ENCODE results near the gene KRTAP6-3.

KRTAP6-3 gene

DNA sequence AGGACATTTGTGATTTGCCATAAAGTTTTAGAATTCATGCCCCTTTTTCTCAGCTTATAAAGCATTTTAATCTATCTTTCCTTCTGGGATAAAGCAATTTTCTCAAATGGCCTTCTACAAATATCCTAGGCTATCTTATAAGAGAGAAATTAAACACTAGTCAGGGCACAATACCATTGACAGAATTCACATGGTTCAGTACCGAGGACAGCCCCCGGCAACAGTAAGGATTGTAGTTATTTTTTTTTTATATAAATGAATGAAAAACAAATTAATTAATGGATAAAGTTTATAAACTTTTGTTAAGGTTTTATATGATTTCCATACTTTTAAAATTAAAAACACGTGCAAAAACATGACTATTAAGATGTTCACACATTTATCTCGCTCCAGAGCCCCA, 35.9 kb downstream of the KRTAP6-3 start:
- no peak for DNase-seq

DNA sequence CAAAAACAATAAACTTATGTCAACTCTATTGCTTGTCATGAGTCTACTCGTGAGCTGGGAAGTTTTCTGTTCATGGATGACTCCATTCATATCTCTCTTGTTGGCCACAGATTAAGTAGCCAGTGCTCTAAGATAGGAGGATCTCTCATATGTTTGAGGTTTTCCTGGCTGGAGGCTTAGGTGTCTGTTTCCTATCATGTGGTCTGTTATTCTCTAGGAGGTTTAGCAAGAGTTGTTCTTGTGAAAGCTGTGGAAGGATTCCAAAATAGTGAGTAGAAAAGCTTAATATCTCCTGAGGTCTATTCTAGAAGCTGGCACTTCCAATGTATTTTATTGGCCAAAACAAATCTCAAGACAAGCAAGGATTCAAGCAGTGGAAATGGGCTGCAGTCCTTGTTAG, 37.0 kb downstream of the KRTAP6-3 start:
- DNase-seq = peak; percentile 81

DNA sequence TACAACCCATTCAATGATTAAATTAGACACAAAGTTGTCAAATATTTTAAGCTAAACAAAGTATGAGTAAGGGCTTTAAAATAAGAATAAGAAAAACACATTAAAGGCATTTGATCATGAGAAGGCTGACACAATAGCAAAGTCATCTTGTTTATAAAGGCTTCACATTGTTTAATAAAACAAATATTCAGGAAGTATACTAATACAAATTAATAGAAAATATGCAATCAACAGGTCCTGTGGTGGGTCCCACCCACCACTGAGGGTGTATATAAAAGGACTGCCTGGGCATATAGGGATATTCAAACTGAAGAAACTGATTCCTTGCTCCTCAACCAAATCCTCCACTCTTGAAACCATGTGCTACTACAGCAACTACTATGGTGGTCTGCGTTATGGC, 42.7 kb downstream of the KRTAP6-3 start, which contains the start of gene KRTAP20-2:
Gene KRTAP20-2 (plus strand): TSS at position 301 of the 400 bp plus-strand sequence. CDS start 58 bp downstream, at position 359.
- DNase-seq = no peak

DNA sequence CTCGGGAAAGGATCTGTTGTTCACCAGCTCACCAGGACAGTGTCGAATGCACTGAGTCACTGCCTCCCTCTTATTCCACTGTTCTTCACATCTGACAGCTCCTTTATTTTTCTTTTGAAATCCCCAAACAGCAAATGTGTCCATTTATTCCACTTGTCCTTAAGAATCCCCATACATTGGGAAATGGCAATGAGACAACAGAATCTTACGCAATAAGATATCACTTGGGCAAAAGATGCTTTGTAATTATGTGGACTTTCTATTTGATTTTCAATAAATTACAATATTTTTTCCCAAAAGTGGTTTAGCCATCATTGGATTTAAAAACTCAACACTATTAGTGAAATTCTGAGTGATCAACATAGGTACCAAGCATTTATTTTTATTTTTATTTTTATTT, 46.4 kb downstream of the KRTAP6-3 start:
- no peak for DNase-seq

DNA sequence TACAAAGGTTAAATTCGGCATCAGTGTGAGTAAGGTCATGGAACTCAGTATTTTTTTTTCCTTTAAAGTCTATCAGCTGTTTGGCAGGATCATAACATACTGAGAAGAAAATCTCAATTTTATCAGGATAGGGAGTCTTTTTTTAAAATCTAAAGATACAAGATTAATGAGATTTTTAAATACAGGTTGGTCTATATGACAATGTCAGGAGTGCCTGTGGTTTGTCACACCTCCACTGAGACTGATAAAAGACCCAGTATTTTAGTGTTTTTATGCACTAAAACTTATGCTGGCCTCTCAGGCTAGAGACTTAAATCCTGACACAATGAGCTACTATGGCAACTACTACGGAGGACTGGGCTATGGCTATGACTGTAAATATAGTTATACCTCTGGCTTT, 50.3 kb downstream of the KRTAP6-3 start, which contains the start of gene KRTAP20-3:
Gene KRTAP20-3 (plus strand): TSS at position 301 of the 400 bp plus-strand sequence.
- no peak for DNase-seq
